GM18867 (cell line): ENCODE measurements around the gene ZC3H10.
A peak's percentile ranks its signal among the peaks of the same experiment; 100 is the strongest.
"Not testable (repeated sequence)": the region's sequence is repeated elsewhere in the genome, so short reads cannot be mapped to it uniquely, and the experiment has no call there.

Experiments used
- ATAC-seq: cut with Tn5 transposase; IDR thresholded peaks from one replicate; pipeline ENCODE4 v1.9.1; 2021; ENCODE audit warnings: mild to moderate bottlenecking, moderate library complexity; ENCODE audit not compliant: unreplicated experiment

The ZC3H10 gene

GRCh38 chr12:56153678-56154065, 35.6 kb downstream of the ZC3H10 start:
- ATAC-seq = no peak

DNA sequence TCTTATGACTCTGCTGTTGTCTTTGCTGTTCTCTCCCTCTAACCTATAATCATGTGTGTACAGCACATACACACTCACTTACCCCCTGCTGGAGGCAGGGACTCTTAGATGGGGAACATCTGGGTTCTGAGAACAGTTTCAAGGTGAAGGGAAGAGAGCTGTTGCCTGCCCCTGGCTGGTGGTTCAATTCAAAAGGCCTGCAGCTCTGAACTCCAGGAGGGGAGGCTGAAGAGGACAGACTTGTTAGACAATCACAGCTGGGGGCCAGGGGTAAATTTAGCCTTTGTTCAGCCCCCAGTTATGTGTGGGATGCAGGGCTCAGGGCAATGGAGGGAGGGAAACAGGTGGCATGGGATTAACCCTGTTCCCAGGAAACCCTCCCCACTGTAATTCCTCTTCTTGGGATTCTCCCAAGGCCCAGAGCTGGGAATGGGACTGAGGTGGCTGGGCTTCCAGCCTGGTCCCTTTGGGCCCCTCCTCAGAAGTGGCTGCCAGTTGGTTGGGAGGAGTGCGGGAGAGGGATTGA, 36.2 kb downstream of the ZC3H10 start:
- no peak for ATAC-seq

GRCh38 chr12:56154818-56155217, 36.8 kb downstream of the ZC3H10 start:
- no peak for ATAC-seq

- ATAC-seq = no peak
Measured at GRCh38 chr12:56155256-56155845, 37.3 kb downstream of the ZC3H10 start.

DNA sequence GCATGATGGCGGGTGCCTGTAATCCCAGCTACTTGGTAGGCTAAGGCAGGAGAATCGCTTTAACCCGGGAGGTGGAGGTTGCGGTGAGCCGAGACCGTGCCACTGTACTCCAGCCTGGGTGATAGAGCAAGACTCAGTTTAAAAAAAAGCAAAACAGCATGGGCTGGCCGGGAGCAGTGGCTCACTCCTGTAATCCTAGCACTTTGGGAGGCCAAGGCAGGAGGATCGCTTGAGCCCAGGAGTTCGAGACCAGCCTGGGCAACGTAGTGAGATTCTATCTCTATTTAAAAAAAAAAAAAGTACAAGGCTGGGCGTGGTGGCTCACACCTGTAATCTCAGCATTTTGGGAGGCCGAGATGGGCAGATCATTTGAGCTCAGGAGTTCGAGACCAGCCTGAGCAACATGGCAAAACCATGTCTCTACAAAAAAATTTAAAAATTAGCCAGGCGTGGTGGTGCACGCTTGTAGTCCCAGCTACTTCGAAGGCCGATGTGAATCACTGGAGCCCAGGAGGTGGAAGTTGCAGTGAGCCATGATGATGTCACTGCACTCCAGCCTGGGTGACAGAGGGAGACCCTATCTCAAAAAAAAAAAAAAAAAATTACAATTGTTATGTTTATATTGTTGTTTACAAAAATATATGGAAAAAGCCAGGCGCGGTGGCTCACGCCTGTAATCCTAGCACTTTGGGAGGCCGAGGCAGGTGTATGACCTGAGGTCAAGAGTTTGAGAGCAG, 38.6 kb downstream of the ZC3H10 start:
- not testable (repeated sequence) for ATAC-seq

- ATAC-seq = peak; percentile 31
Measured at GRCh38 chr12:56157201-56158028, 39.3 kb downstream of the ZC3H10 start.

- ATAC-seq = peak; percentile 83
Measured at GRCh38 chr12:56158029-56158925, 40.2 kb downstream of the ZC3H10 start, which contains the start of gene MYL6. Gene MYL6 (plus strand): TSS chr12:56158359. CDS start chr12:56158402, 43 bp downstream.

DNA sequence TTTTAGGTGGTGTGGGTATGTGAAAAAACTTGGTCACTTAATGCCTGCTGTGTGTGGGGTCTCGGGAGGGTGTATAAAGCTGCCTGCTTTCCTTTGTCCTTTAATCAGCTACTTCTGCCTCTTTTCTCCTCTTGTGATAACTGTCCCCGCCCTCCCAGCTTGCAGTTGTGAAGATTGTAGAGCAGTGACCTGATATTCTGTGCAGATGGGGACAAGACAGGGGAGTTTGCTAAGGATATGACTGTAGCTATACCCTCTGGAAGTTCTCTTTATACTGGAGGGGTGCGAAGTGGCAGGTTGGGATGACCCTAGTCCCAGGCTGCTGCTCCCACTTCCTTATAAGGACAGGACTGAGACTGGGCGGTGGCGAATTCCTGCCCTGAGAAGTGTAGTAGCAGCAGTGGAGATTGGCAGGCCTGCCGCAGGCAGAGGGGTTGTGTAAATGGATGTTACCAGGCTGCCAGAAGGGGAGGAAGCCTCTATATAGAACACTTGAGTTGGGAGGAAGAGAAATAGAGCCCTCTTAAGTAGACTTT, 40.9 kb downstream of the ZC3H10 start:
- no peak for ATAC-seq

- ATAC-seq = no peak
Measured at GRCh38 chr12:56159482-56160192, 41.6 kb downstream of the ZC3H10 start.

DNA sequence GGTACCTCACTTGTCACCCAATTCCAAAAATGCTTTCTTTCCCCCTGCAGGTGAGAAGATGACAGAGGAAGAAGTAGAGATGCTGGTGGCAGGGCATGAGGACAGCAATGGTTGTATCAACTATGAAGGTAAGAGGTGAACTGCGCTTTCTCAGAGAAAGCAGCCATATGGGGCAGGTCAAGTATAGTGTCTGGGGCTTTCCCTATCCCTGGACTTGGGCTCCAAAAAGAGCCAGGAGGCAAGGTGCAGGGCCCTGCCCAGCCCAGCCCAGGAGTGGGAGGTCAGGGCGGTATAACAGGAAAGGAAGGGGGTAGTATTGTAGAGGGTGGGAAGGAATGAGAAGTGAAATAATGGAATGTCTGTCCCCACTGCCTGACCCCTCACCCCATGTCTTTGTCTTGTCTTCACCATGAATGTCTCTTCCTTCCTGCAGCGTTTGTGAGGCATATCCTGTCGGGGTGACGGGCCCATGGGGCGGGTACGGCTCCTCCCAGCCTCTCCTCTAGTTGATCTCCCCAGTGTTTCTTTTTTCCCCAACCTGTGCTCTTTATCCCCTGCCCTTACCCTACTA, 42.2 kb downstream of the ZC3H10 start:
- ATAC-seq = no peak

GRCh38 chr12:56160894-56161689, 43.0 kb downstream of the ZC3H10 start:
- ATAC-seq = no peak

GRCh38 chr12:56161690-56162351, 43.8 kb downstream of the ZC3H10 start:
- no peak for ATAC-seq

DNA sequence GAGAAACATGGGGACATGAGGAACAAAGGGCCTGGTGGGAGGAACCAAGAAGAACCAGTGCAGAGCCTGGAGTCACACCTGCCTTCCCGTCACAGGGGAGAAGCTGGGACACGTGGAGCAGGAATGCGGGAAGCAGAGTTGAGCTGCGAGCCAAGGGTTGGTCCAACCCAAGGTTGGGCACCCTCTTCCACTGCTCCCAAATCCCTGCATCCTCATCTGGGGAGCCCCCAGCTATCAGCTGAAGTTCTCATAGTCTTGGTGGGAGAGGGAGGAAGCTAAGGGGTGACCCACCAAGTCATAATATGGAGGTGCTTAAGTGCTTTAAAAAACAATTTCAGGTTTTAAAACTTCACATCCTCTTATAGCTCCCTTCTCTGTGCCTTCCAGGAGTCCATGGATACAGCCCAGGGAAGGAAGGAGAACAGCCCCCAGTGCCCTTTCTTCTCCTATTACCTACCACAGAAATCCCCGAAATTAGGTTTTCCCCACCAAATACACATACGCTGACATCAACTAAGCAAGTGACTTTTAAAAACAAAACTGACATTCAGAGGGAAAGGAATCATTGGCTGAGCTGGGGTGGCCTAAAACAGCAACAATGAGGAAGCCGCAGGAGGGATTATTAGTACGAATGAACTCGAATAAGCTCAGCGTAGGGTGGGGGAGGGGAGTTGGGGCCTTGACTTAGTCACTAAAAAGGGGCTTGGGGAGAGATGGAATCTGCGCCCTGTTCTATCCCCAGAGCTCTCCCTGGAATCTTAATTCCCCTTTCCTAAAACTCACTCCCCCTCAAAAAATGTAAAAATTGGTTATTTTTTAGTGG, 44.6 kb downstream of the ZC3H10 start:
- ATAC-seq = no peak

DNA sequence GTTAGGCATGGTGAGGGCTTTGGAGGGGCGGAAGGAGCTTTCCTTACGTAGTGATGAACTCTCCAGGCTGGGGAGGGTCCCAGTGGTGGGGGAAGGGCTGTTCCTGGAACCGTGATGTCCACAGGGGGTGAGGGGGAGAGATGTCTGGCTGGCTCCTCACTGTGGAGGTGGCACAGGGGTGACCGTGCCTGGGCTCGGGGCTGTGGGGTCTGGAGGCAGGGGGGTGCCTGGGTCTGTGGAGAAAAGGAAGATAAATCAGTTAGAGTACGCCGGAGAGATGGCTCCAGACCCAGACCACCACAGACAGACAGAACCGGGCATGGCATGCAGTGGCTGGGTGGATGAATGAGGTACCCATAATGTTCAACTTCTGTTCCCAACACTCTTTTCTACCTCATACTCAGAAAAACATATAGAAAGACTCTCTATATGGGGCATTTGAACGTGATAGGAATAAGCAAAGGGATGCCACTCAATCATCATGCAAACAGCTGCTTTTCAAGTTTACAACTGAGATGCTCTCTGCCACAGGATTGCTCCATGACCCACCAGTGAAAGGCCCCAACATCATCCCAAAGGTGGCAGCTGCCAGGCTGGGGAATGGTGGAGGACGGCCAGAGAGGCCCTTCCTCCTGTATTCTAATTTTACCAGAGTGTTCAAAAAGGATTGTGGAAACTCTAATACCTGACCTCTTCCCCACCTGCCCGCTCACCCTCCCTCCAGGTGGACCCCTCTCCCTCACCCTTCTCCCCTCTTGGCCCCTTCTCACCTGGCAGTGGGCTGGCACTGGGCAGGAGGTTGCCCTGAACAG, 45.7 kb downstream of the ZC3H10 start:
- no peak for ATAC-seq

DNA sequence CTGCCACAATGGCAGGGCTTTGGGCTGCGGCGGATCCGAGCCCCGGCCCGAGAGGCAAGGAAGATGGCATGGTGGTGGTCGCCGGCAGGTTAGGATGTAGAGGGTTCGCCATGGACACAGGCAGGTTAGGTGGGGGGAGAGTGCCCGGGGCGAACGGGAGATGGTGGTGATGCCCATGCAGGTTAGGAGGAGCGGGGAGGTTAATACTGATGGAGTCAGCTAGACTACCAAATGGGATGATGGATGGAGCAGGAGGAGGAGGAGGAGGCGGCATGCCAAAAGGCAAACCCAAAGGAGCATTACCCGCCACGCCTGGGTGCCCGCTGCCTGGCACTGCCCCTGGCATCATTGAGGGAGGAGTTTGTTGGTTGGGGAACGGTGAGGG, 46.3 kb downstream of the ZC3H10 start:
- ATAC-seq = no peak

GRCh38 chr12:56165369-56165768, 47.3 kb downstream of the ZC3H10 start:
- ATAC-seq = no peak
